Central memory CD4-positive, alpha-beta T cell (primary cell): ENCODE results near the gene CDK17.
A peak's percentile ranks its signal among the peaks of the same experiment; 100 is the strongest.

Experiments
- DNase-seq: peaks from one replicate; pipeline ENCODE4 v3.0.0; 2022

The CDK17 gene

GRCh38 chr12:96311191-96311590, 89.0 kb downstream of the CDK17 start:
- no peak for DNase-seq

GRCh38 chr12:96310067-96310466, 90.2 kb downstream of the CDK17 start:
- no peak for DNase-seq

GRCh38 chr12:96308881-96309280, 91.4 kb downstream of the CDK17 start:
- DNase-seq: no peak

- no peak for DNase-seq
Observed at GRCh38 chr12:96305665-96306064, 94.6 kb downstream of the CDK17 start.

GRCh38 chr12:96303653-96304052, 96.6 kb downstream of the CDK17 start:
- no peak for DNase-seq

- no peak for DNase-seq
Observed at GRCh38 chr12:96302687-96303310, 97.4 kb downstream of the CDK17 start.

GRCh38 chr12:96301732-96302131, 98.5 kb downstream of the CDK17 start:
- no peak for DNase-seq

GRCh38 chr12:96300064-96300463, 100.2 kb downstream of the CDK17 start:
- no peak for DNase-seq

- no peak for DNase-seq
Observed at GRCh38 chr12:96297504-96297903, 102.7 kb downstream of the CDK17 start.

GRCh38 chr12:96295532-96296160, 104.6 kb downstream of the CDK17 start:
- DNase-seq: no peak

GRCh38 chr12:96294831-96295230, 105.4 kb downstream of the CDK17 start:
- peak; percentile 44 for DNase-seq

GRCh38 chr12:96293093-96293492, 107.1 kb downstream of the CDK17 start:
- DNase-seq: no peak

GRCh38 chr12:96289067-96289466, 111.2 kb downstream of the CDK17 start:
- DNase-seq: no peak

- no peak for DNase-seq
Observed at GRCh38 chr12:96285158-96285557, 115.1 kb downstream of the CDK17 start.

- no peak for DNase-seq
Observed at GRCh38 chr12:96274331-96274730, 125.9 kb downstream of the CDK17 start.

- no peak for DNase-seq
Observed at GRCh38 chr12:96271469-96272199, 128.6 kb downstream of the CDK17 start.

GRCh38 chr12:96266238-96266637, 134.0 kb downstream of the CDK17 start:
- DNase-seq: no peak

GRCh38 chr12:96265836-96266235, 134.4 kb downstream of the CDK17 start:
- no peak for DNase-seq

- no peak for DNase-seq
Observed at GRCh38 chr12:96265400-96265799, 134.8 kb downstream of the CDK17 start.

GRCh38 chr12:96263449-96263902, 136.8 kb downstream of the CDK17 start:
- no peak for DNase-seq

GRCh38 chr12:96261557-96261956, 138.7 kb downstream of the CDK17 start:
- DNase-seq: no peak

- no peak for DNase-seq
Observed at GRCh38 chr12:96260644-96261043, 139.6 kb downstream of the CDK17 start.

GRCh38 chr12:96260231-96260630, 140.0 kb downstream of the CDK17 start:
- no peak for DNase-seq
